Transverse colon (tissue), 4 donors: ENCODE measurements around the gene OXA1L.

Experiments
- EP300 ChIP-seq: sonication (generic); formaldehyde crosslinking; IDR thresholded peaks from one replicate; pipeline ENCODE4 v1.6.1; 2017; ENCODE audit warnings: antibody characterized with exemption, low read depth
- POLR2AphosphoS5 ChIP-seq, 3 donors: sonication (generic); formaldehyde crosslinking; IDR thresholded peaks; one replicate each; pipeline ENCODE4 v1.6.1; 2016; ENCODE audit warnings: antibody characterized with exemption in 3 of 3
- TF ChIP-seq, protein P1 (sequence below), 5 experiments: fragments of 200-600 bp in 3 of 5; fragments of 450-650 bp in 2 of 5; sonication (generic) in 3 of 5; IDR thresholded peaks; 1 replicate in 2 of 5; 2 replicates in 3 of 5; pipeline ENCODE4 v1.5.1; 2016 to 2017; ENCODE audit warnings: antibody characterized with exemption in 5 of 5, inconsistent platforms in 3 of 5, mild to moderate bottlenecking in 2 of 5, moderate library complexity in 1 of 5

DNA sequence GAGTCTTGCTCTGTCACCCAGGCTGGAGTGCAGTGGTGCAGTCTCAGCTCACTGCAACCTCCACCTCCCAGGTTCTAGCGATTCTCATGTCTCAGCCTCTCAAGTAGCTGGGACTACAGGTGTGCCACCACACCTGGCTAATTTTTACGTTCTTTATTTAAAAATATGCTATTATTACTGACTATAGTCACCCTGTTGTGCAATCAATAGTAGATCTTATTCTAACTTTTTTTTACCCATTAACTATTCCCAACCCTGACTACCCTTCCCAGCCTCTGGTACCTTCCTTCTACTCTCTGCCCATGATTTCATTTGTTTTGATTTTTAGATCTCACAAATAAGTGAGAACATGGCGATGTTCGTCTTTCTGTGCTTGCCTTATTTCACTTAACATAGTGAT, 2.5 kb downstream of the OXA1L start:
- TF ChIP-seq, protein P1, sequence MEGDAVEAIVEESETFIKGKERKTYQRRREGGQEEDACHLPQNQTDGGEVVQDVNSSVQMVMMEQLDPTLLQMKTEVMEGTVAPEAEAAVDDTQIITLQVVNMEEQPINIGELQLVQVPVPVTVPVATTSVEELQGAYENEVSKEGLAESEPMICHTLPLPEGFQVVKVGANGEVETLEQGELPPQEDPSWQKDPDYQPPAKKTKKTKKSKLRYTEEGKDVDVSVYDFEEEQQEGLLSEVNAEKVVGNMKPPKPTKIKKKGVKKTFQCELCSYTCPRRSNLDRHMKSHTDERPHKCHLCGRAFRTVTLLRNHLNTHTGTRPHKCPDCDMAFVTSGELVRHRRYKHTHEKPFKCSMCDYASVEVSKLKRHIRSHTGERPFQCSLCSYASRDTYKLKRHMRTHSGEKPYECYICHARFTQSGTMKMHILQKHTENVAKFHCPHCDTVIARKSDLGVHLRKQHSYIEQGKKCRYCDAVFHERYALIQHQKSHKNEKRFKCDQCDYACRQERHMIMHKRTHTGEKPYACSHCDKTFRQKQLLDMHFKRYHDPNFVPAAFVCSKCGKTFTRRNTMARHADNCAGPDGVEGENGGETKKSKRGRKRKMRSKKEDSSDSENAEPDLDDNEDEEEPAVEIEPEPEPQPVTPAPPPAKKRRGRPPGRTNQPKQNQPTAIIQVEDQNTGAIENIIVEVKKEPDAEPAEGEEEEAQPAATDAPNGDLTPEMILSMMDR (IDR thresholded peaks at IDR 0.05) = no peak
- TF ChIP-seq POLR2AphosphoS5 (IDR thresholded peaks at IDR 0.05) (no peak), EP300 (no peak)
